ENCODE measurements around the gene SLC9A3. TPM values are rescaled to one million over a fixed set of nuclear protein-coding genes. Genes with fewer than 3 reads are reported as not detected.

SLC9A3 gene
- total RNA-seq, 1 donor from 2014 or later = 1.6 TPM

DNA sequence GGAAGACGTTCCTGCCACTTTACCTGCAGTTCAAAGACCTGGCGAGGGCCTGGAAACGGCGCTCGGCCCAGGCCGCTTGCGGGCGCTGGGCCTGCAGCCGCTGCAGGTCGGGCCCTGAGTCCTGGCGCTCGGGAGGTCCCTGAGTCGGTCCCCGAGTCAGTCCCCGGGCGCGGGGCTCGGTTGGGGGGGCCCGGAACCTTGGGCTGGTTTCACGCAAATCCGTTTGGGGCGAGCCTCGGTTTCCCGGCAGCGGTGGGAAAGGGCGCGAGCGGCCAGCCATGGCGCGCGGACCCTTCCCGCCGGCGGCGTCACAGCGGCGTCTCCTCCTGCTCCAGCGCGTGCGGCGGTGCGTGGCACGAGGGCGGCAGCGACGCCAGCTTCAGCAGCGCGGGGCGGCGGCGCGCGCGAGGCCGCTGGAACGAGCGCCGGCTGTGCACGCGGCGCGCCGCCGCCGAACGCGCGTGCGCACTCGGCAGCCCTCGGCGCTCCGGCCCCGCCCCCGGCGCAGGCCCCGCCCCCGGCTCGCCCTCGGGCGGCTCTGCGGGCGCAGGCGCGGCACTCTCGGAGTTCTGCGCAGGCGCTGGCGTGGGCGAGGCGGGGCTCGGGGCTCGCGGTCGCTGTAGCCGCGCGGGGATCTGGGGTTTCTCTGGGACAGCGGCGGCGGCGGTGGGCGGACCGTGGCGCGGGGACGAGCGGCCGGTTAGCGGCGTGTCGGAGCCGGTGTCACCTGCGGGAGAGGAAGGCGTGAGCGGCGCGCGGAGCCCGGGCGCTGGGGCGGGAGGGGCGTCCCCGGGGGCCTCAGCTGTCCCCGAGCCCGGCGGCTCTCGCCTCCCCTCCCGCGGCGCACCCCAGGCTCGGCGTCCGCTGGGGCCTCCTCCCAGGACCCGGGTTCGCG lies 51.3 kb downstream of the SLC9A3 start:
- DNase-seq (ENCODE audit: low read depth) = peak; percentile 29

DNA sequence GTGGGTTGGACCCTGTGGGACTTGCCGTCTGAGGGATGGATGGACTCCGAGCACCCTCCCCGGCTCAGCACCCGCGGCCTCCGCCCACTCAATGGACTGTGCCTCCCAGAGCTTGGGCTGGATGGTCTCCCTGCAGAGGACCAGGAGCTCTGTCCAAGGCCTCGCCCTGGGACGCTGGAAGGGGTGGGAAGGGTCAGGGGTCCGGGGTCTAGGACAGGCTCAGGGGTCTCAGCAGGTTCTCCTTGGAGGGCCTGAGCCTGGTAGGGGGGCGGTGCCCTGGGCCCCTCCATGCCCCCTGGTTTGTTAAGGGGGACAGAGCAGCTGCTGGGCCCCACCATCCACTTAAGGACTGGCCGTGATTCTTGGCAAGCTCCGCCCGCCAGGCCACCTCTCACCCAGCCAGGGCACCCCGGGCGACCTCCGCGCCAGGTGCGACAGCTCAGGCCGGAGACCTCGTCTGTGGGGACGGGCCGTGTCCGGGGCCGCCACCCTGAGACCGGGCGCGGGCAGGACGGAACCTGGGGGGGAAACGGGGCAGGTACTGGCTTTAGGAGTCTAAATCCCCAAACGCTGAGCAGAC lies 52.1 kb downstream of the SLC9A3 start:
- Histone ChIP-seq H3K4me3 (ENCODE audit: low read depth, low read length) (peak overlapping the region; percentile 77), H3K36me3 (ENCODE audit: control insufficient read depth, insufficient read depth, low read length) (no peaks in the 10 kb centered on the region), H3K27me3 (ENCODE audit: control insufficient read depth, insufficient read depth, low read length) (no peaks in the 10 kb centered on the region)
- TF ChIP-seq, protein P1, sequence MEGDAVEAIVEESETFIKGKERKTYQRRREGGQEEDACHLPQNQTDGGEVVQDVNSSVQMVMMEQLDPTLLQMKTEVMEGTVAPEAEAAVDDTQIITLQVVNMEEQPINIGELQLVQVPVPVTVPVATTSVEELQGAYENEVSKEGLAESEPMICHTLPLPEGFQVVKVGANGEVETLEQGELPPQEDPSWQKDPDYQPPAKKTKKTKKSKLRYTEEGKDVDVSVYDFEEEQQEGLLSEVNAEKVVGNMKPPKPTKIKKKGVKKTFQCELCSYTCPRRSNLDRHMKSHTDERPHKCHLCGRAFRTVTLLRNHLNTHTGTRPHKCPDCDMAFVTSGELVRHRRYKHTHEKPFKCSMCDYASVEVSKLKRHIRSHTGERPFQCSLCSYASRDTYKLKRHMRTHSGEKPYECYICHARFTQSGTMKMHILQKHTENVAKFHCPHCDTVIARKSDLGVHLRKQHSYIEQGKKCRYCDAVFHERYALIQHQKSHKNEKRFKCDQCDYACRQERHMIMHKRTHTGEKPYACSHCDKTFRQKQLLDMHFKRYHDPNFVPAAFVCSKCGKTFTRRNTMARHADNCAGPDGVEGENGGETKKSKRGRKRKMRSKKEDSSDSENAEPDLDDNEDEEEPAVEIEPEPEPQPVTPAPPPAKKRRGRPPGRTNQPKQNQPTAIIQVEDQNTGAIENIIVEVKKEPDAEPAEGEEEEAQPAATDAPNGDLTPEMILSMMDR (IDR thresholded peaks at IDR 0.05; ENCODE audit: insufficient read depth, low read length, severe bottlenecking) = no peak
- FAIRE-seq = no peak
- DNase-seq (ENCODE audit: low read depth) = peak; percentile 8

More for the DNA sequence above, 51.3 kb downstream of the SLC9A3 start:
- TF ChIP-seq, protein P1 (IDR thresholded peaks at IDR 0.05; ENCODE audit: insufficient read depth, low read length, severe bottlenecking) = no peak
- no peak for FAIRE-seq
- H3K4me3 ChIP-seq (ENCODE audit: low read depth, low read length) = peak overlapping the region; percentile 77
- no peaks in the 10 kb centered on the region for H3K27me3 ChIP-seq (ENCODE audit: control insufficient read depth, insufficient read depth, low read length)
- H3K36me3 ChIP-seq (ENCODE audit: control insufficient read depth, insufficient read depth, low read length) = no peaks in the 10 kb centered on the region

DNA sequence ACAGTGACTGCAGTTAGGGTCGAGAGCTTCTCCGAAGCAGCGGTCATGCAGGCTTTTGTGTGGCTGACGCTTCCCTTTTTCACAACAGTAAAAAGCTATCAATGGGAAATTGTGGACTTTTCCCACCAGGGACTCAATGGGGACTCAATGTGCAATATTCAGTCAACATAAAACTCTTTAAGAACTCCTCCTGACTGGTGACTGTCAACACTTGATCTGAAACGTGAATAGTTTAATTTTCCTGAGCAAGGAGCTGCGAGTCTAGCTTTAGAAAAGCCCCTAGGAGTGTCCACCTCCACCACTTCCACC lies 52.5 kb downstream of the SLC9A3 start:
- no peaks in the 10 kb centered on the region for H3K27me3 ChIP-seq (ENCODE audit: control insufficient read depth, insufficient read depth, low read length)
- TF ChIP-seq, protein P1 (IDR thresholded peaks at IDR 0.05; ENCODE audit: insufficient read depth, low read length, severe bottlenecking) = no peak
- peaks cover under 1% of the 10 kb centered on the region for H3K36me3 ChIP-seq (ENCODE audit: control insufficient read depth, insufficient read depth, low read length)
- DNase-seq (ENCODE audit: low read depth) (no peak), FAIRE-seq (no peak)
- H3K4me3 ChIP-seq (ENCODE audit: low read depth, low read length) = peak overlapping the region; percentile 77

DNA sequence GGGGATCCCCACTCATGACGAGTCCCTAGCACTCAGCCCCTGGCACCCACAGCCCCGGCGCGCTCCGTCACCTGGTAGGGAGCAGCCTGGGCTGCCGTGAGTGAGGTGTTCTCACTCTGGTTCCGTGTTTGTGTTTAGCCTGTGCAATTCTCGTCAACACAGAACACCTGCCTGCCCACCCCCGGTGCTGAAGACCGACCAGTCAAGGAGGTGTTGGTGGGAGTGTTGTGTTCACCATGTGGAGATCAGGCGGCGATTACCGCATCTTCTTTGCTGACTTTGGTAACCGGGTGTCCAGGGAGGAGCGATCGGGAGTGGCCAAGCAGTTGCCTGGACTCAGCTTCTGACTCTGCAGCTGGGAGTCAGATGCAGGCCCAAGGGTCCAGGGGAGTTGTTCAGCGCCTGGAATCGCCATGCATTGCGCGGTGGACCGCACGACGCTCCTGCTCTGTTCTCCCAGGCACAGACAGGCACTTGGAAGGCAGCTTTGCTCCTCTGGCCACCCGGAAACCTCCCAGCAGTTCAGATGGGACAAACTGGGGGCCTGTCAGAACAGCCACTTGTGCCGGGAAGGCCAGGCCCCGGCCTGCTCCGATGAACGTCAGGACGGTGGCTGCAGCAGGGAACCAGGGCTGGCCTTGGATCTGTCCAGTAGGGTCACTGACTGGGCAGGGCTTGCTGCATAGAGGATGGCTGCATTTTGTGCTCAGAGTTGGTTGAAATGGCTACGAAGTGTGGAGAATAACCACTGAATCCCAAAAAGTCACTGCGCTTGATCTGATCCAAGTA lies 53.1 kb downstream of the SLC9A3 start:
- TF ChIP-seq, protein P1 (IDR thresholded peaks at IDR 0.05; ENCODE audit: insufficient read depth, low read length, severe bottlenecking) = no peak
- FAIRE-seq (no peak), DNase-seq (ENCODE audit: low read depth) (no peak)
- Histone ChIP-seq H3K4me3 (ENCODE audit: low read depth, low read length) (no peak overlapping the region), H3K27me3 (ENCODE audit: control insufficient read depth, insufficient read depth, low read length) (no peaks in the 10 kb centered on the region), H3K36me3 (ENCODE audit: control insufficient read depth, insufficient read depth, low read length) (peaks cover 4% of the 10 kb centered on the region)

DNA sequence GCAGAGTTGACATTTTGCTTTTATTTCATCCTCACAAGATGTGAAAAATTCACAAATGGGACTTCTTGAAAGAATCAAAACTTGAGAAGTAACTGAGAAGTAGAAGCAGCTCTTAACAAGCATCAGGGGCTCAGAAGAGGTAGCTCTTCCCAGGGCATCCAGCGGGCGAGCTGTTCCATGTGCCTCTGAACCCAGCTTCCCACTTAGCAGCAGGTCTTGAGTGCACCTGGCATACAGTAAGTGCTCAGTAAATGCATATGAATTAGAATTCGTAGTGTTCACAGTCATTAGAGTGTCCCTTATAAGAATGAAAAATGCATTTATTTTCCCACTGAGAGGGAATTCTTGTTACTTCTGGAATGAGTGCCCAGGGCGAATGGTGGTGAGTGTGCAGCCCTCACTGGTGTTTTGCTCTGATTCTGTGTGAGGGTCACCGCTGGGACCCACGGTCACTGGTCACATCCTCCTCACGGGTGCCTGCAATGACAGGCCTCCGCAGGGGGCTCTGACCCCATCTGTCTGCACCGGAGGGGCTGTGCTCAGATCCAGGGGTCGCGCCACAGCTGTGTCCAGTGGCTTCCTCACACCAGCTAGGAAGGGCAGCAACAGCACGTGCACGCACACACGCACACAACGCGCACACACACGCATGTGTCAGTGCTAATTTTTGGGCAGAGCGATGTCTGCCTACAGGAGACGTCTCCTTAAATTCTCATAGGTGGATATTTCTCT lies 54.3 kb downstream of the SLC9A3 start:
- Histone ChIP-seq H3K36me3 (ENCODE audit: control insufficient read depth, insufficient read depth, low read length) (peaks cover 4% of the 10 kb centered on the region), H3K4me3 (ENCODE audit: low read depth, low read length) (no peak overlapping the region), H3K27me3 (ENCODE audit: control insufficient read depth, insufficient read depth, low read length) (no peaks in the 10 kb centered on the region)
- TF ChIP-seq, protein P1 (IDR thresholded peaks at IDR 0.05; ENCODE audit: insufficient read depth, low read length, severe bottlenecking) = no peak
- no peak for DNase-seq (ENCODE audit: low read depth)
- no peak for FAIRE-seq
